HuH-7.5 (cell line): ENCODE data around the gene DZIP1.

Source experiments
- DNase-seq: peaks from one replicate; pipeline ENCODE4 v3.0.0; 2011; ENCODE audit warnings: low spot score

DZIP1 gene

DNA sequence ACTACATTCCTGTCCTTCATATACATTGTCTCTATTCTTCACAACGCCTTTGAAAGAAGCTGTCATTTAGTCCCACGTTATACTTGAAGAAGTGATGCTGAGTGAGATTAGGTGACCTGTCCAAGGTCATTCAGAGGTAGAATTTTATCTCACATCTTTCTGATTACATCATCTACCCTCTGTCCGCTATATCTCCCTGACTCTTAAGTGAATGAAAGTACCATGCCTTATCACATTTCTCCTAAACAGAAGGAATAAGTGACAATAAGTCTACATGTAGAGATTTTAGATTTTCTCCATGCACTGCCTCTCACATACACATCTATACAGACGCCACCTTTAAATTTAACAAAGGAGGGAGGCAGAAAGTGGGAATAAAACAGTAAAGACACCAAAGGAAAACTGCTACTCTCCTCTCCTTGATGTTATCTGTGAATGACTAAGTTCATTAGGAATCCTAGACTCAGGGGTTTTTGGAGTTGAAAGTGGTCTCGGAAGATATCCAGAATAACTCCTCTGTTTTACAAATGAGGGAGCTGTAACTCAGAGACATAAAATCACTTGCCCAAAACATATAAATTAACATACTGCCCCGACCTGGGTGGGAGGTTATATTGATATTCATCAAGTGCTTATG is 96.9 kb downstream of the DZIP1 start:
- no peak for DNase-seq

DNA sequence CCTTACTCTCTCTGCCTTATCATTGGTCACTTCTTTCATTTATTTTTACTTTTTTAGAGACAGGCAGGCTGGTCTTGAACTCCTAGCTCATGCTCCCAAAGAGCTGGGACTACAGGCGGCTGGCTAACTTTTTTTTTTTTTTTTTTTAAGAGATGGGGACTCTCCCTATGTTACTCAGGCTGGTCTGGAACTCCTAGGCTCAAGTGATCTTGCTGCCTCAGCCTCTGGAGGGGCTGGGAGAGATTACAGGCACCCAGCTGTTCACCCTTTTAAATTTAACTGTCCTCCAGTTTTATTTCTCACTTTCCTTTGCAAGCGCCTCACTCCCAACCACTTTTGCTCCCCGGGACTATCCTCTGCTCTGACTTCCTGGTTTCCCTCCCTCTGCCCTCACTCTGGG is 97.6 kb downstream of the DZIP1 start:
- DNase-seq = no peak

DNA sequence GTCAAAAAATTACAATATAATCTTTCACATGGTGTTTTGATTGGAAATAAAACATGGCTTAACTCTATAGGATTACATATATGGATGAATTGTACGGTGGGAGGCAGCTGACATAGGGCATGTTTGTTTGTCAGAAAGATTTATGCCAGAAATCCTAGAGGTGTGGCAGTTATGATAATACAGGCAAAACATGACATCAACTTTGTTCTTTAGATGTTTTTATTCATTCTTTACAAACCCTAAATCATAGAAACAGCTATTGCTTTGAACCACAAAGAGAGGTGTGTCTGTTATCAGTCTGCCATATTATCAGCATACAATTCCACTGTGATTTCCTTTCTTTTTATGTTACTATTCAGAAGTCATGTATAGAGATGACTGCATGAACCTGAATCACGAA is 100.2 kb downstream of the DZIP1 start:
- no peak for DNase-seq

DNA sequence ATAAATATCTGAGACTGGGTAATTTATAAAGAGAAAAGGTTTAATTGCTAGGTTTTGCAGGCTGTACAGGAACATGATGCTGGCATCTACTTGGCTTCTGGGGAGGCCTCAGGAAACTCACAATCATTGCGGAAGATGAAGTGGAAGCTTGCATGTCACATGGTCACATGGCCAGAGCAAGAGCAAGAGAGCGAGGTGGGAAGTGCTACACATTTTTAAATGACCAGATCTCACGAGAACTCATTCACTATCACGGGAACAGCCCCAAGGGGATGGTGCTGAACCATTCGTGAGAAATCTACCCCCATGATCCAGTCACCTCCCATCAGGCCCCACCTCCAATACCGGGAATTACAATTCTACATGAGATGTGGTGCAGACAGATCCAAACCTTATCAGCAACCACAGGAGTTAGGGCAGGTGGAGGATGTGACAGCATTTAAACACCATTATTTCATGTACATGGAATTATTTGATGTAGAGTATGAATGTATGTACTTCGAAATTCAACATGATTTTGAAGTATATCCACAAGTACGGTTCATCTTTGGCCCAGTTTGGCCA is 102.5 kb downstream of the DZIP1 start:
- no peak for DNase-seq

DNA sequence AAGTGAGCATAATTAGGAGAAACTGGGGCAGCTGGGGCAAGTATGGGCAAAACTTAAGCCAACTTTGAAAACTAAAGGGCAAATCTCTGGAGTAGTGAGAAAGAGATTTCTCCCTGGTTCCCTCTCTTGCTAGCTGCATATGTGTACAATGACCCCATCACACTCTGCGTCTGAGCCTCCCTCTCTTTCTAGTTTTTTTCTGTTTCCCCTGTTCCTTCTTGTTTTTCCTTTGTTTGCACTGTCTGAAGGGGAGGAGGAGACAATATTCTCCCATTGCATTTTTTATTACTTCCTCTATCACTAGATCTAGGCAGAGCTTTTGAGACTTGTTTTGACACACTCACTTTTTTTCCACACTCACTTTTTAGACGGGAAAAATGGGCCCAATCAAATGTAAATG is 103.2 kb downstream of the DZIP1 start:
- no peak for DNase-seq

DNA sequence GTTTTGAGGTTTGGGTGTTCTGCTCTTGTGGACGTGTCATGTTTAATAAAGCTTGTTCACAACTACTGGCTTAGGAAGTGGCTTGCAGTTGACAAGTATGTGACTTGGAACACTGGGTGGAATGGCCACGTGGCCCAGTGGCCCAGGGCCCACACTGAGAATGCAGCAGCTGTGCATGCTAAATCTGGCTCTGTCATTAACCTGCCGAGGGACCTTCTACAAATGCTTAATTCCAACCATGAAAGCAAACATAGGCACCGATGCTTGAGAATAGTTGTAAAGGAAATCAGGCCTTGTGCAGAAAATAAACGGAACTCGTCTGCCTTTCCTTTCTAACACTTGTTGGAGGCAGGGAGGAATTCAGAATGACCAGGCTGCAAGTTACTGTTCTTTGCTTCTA is 103.6 kb downstream of the DZIP1 start:
- DNase-seq = no peak

DNA sequence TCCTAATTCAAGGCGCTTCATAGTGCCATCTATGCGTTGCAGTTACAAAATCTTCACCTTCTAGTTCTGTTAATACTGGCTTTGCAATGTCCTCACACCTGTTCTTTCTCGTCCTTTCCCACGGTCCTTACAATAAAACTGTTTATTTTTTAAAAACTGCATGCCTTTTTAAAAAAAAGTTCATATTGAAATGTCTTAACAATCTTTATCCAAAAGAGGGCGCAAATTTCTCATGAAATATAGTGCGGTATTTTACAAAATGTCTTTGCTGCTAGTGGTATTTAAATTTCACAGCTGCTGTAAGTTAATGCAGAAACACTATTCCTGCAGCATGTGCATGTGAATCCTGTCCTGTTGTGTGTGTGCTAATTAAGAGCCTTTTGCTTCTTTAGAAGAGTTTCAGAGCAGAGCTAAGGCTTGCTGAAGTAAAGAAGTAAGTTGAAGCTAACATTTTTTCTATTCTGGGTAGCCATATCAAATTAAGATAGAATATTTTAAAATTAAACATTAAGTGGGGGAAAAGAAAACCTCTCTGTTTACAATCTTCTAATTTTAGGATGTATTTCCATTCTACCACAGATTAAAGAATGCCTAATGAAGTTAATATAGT is 107.8 kb downstream of the DZIP1 start:
- no peak for DNase-seq

DNA sequence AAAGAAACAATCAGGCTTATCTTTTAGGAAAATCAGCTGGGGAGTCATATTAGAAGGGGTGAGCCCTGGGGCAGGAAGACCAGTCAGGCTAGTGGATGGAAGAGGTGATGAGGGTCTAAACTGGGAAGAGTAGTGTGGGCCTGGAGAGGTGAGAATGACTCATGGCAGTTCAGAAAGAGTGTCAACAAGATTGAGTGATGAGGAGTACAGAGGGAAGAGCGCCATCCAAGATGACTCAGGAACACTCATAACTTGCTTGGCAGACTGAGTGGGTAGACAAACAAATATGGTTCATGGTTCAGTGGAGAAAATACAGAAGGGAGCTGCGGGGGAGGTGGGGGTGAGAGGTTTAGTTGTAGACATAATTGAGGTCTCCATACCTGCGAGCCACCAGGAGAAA is 109.3 kb downstream of the DZIP1 start:
- DNase-seq = no peak

DNA sequence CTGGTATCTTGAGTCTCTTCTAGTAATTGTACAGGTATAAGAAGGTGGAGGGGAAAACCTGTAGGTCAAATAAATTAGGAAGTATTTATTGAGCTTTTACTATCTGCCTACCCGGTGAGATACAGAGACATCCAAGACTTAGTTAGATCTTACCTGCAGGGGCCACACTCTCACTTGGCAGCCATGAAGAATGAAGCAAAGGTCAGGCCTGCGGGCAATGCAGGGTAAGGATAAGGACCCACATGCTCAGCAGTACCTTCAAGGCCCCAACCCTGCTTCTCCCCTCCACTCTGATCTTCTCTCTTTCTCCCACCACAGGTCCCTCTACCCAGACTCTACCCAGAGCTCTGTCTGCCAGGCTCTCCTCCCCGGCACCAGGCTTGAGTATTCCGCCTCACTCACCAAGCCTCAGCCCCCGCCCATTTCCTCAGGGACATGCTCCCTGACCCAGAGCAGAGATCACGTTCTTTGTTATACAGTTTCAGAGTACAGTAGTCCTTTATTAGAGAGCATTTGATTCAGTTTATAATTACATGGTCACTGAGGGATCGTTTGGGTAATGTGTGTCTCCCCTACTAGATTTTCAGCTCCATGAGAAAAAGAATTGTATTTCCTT is 110.9 kb downstream of the DZIP1 start:
- no peak for DNase-seq

DNA sequence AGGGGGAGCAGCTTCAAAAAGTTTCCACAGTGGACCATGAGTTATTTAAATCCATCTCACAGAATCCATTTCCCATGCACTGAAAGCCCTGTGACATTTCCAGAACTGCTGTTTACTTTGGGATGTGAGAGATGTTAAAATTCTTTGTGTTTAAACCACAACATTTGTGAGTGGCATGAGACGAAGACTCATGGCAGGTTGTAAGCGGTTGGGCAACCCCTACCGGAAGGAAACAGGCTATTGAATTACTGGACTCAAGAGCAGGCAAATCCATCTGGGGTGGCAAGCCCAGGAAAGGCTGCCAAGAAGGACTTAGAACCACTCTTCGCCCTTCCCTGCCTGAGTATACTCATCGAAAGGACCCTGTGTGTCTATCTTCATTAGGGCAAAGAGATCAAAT is 114.3 kb downstream of the DZIP1 start:
- DNase-seq = no peak
